Measurements from ENCODE around the gene NHERF1.

The NHERF1 gene

DNA sequence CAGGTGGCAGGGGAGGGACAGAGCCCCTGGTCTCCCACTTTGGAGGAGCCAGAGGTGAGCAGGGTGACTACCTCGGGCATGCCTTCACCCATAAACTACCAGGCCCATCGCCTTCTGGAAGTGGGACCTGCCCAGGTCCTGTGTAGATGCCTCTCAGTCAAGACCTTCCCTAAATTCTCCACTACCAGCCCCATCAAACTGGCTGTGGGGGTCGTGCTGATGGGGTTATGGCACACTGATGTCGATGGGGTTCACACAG, 17.2 kb upstream of the NHERF1 start:
- Histone ChIP-seq H3K4me3 (ENCODE audit: low read depth in 1 of 2, low read length in 2 of 2) (no peak overlapping the region), H3K4me1 (ENCODE audit: insufficient read depth, low read length) (no peaks in the 10 kb centered on the region; the same call in 1 of the 2 replicates), H3K27ac (ENCODE audit: low read length) (no peak overlapping the region), H3K4me2 (ENCODE audit: insufficient read depth, low read length) (no peak overlapping the region), H2AFZ (ENCODE audit: low read depth, low read length) (no peak overlapping the region), H3K9me3 (ENCODE audit: insufficient read depth, low read length, severe bottlenecking) (no peaks in the 10 kb centered on the region), H3K9ac (ENCODE audit: low read depth, low read length) (no peak overlapping the region), H3K36me3 (ENCODE audit: insufficient read depth, low read length) (no peaks in the 10 kb centered on the region), H3K27me3 (ENCODE audit: insufficient read depth, low read length, poor library complexity) (no peaks in the 10 kb centered on the region), H4K20me1 (ENCODE audit: insufficient read depth, low read length) (no peaks in the 10 kb centered on the region), H3K79me2 (ENCODE audit: insufficient read depth, low read length) (no peaks in the 10 kb centered on the region)
- TF ChIP-seq EZH2 (IDR thresholded peaks at IDR 0.05; ENCODE audit: borderline replicate concordance, low read depth, low read length, severe bottlenecking), result no peak
- TF ChIP-seq, protein P1, sequence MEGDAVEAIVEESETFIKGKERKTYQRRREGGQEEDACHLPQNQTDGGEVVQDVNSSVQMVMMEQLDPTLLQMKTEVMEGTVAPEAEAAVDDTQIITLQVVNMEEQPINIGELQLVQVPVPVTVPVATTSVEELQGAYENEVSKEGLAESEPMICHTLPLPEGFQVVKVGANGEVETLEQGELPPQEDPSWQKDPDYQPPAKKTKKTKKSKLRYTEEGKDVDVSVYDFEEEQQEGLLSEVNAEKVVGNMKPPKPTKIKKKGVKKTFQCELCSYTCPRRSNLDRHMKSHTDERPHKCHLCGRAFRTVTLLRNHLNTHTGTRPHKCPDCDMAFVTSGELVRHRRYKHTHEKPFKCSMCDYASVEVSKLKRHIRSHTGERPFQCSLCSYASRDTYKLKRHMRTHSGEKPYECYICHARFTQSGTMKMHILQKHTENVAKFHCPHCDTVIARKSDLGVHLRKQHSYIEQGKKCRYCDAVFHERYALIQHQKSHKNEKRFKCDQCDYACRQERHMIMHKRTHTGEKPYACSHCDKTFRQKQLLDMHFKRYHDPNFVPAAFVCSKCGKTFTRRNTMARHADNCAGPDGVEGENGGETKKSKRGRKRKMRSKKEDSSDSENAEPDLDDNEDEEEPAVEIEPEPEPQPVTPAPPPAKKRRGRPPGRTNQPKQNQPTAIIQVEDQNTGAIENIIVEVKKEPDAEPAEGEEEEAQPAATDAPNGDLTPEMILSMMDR (IDR thresholded peaks at IDR 0.05; ENCODE audit: borderline replicate concordance, extremely low read depth, low read length, poor library complexity, severe bottlenecking), result no peak
- DNase-seq (no peak), ATAC-seq (ENCODE audit: insufficient read depth, low read depth) (no peak)

DNA sequence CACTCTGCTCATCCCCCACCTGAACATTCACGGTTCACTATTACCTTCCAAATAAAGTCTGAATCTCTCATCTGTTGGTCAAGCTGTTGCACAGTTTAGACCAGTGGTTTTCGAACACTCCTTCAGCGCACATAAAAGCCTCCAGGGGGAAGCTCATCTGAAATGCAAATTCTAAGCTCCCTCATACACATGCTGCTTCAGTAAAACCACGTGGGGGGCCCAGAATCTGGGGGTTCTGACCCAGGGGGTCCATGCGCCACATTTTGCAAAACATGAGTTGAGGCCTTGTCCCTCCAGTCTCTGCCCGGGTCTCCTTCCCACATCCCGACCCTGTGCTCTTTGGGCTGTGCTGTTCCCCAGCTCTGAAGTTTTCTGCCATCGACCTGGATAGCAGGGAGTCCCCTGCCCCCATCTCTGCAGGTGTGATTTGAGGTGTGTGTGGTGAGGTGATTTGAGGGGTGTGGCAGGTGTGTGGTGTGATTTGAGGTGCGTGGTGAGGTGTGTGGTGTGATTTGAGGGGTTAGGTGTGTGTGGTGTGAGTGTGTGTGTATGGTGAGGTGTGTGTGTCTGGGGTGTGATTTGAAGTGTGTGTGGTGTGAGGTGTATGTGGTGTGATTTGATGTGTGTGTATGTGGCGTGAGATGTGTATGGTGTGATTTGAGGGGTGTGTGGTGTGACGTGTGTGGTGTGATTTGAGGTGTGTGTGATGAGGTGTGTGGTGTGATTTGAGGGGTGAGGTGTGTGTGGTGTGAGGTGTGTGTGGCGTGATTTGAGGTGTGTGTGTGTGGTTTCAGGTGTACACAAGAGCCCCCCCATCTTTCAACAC, 16.2 kb upstream of the NHERF1 start:
- TF ChIP-seq, protein P1 (IDR thresholded peaks at IDR 0.05; ENCODE audit: borderline replicate concordance, extremely low read depth, low read length, poor library complexity, severe bottlenecking), result no peak
- TF ChIP-seq EZH2 (IDR thresholded peaks at IDR 0.05; ENCODE audit: borderline replicate concordance, low read depth, low read length, severe bottlenecking), result no peak
- Histone ChIP-seq H3K27me3 (ENCODE audit: insufficient read depth, low read length, poor library complexity) (no peaks in the 10 kb centered on the region), H3K27ac (ENCODE audit: low read length) (no peak overlapping the region), H3K79me2 (ENCODE audit: insufficient read depth, low read length) (no peaks in the 10 kb centered on the region), H3K4me3 (ENCODE audit: low read depth in 1 of 2, low read length in 2 of 2) (no peak overlapping the region), H4K20me1 (ENCODE audit: insufficient read depth, low read length) (no peaks in the 10 kb centered on the region), H3K4me1 (ENCODE audit: insufficient read depth, low read length) (peaks cover 10% of the 10 kb centered on the region), H3K9me3 (ENCODE audit: insufficient read depth, low read length, severe bottlenecking) (no peaks in the 10 kb centered on the region), H3K36me3 (ENCODE audit: insufficient read depth, low read length) (no peaks in the 10 kb centered on the region), H3K9ac (ENCODE audit: low read depth, low read length) (no peak overlapping the region), H3K4me2 (ENCODE audit: insufficient read depth, low read length) (no peak overlapping the region), H2AFZ (ENCODE audit: low read depth, low read length) (no peak overlapping the region)
- ATAC-seq (ENCODE audit: insufficient read depth, low read depth) (no peak), DNase-seq (no peak)

DNA sequence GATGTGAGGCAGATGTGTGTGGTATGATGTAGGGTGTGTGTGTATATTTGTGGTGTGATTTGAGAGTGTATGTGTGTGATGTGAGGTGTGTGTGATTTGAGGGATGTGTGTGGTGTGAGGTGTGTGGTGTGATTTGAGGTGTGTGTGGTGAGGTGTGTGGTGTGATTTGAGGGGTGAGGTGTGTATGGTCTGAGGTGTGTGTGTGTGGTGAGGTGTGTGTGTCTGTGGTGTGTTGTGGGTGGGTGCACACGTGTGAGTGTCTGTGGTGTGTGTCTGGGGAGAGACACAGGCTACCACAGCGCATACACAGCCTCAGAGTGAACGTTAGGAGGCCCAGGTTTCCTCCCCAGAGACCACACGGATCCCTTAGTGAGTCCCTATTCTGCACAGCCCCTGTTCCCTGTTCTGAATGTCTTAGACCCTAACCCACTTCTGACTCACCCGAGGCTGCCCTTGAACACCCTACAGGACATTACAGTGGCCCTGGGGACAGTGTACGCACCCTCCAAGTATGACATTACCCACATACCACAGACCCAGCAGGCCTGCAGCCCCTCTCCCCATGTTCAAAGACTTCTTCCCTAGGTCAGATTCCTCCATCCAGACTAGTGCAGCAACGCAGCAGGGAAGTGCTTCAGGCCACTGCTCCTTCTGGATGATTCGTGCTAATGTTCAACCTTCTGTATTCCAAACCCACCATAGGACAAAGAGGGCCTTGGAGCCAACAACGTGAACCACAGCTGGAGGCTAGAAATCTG, 14.9 kb upstream of the NHERF1 start:
- Histone ChIP-seq H3K4me1 (ENCODE audit: insufficient read depth, low read length) (peaks cover 22% of the 10 kb centered on the region), H3K36me3 (ENCODE audit: insufficient read depth, low read length) (no peaks in the 10 kb centered on the region), H3K27ac (ENCODE audit: low read length) (no peak overlapping the region), H3K9ac (ENCODE audit: low read depth, low read length) (no peak overlapping the region), H3K79me2 (ENCODE audit: insufficient read depth, low read length) (no peaks in the 10 kb centered on the region), H4K20me1 (ENCODE audit: insufficient read depth, low read length) (no peaks in the 10 kb centered on the region), H3K4me3 (ENCODE audit: low read depth in 1 of 2, low read length in 2 of 2) (no peak overlapping the region), H3K9me3 (ENCODE audit: insufficient read depth, low read length, severe bottlenecking) (no peaks in the 10 kb centered on the region), H2AFZ (ENCODE audit: low read depth, low read length) (no peak overlapping the region), H3K4me2 (ENCODE audit: insufficient read depth, low read length) (no peak overlapping the region), H3K27me3 (ENCODE audit: insufficient read depth, low read length, poor library complexity) (no peaks in the 10 kb centered on the region)
- TF ChIP-seq EZH2 (IDR thresholded peaks at IDR 0.05; ENCODE audit: borderline replicate concordance, low read depth, low read length, severe bottlenecking), result no peak
- DNase-seq (no peak), ATAC-seq (ENCODE audit: insufficient read depth, low read depth) (no peak)

DNA sequence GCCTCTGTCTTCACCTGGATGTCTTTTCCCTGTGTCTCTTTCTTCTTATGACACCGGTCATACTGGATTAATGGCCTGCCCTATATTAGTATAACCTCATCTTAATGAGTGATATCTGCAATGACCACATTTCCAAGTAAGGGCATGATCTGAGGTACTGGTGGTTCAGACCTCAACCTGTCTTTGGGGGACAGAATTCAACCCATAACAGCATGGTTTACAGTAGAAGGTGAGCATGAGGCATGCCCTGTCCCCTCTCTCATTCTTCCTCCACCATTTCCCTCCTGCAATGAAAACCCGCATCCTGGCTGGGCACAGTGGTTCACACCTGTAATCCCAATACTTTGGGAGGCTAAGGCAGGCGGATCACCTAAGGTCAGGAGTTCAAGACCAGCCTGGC, 14.2 kb upstream of the NHERF1 start:
- ATAC-seq (ENCODE audit: insufficient read depth, low read depth), result no peak
- no peaks in the 10 kb centered on the region for H4K20me1 ChIP-seq (ENCODE audit: insufficient read depth, low read length)
- H3K4me2 ChIP-seq (ENCODE audit: insufficient read depth, low read length), result no peak overlapping the region
- no peak overlapping the region for H3K27ac ChIP-seq (ENCODE audit: low read length)
- no peaks in the 10 kb centered on the region for H3K9me3 ChIP-seq (ENCODE audit: insufficient read depth, low read length, severe bottlenecking)
- H2AFZ ChIP-seq (ENCODE audit: low read depth, low read length), result no peak overlapping the region
- peaks cover 30% of the 10 kb centered on the region for H3K4me1 ChIP-seq (ENCODE audit: insufficient read depth, low read length)
- H3K9ac ChIP-seq (ENCODE audit: low read depth, low read length), result no peak overlapping the region
- DNase-seq, result no peak
- no peak for TF ChIP-seq EZH2 (IDR thresholded peaks at IDR 0.05; ENCODE audit: borderline replicate concordance, low read depth, low read length, severe bottlenecking)
- TF ChIP-seq, protein P1 (IDR thresholded peaks at IDR 0.05; ENCODE audit: borderline replicate concordance, extremely low read depth, low read length, poor library complexity, severe bottlenecking), result no peak
- no peak overlapping the region for H3K4me3 ChIP-seq (ENCODE audit: low read depth in 1 of 2, low read length in 2 of 2)
- 0 out of 2 replicates have a peak, but pooled peaks cover 3% of the 10 kb centered on the region for H3K79me2 ChIP-seq (ENCODE audit: insufficient read depth, low read length)
- H3K27me3 ChIP-seq (ENCODE audit: insufficient read depth, low read length, poor library complexity), result no peaks in the 10 kb centered on the region
- H3K36me3 ChIP-seq (ENCODE audit: insufficient read depth, low read length), result no peaks in the 10 kb centered on the region
